H1 (cell line): Measurements from ENCODE around the gene OR4D11. TPM values are rescaled to one million over a fixed set of nuclear protein-coding genes. Genes with fewer than 3 reads are reported as not detected.

Source experiments
- CTCF ChIA-PET: fragments of 300-600 bp; sonication (Branson Sonifier 250); formaldehyde crosslinking; loops from one replicate; lab custom pipeline; 2021; ENCODE audit not compliant: partially characterized antibody; lab: Charles Lee
- POLR2A ChIA-PET: fragments of 300-600 bp; sonication (Branson Sonifier 250); formaldehyde crosslinking; loops from one replicate; lab custom pipeline; 2021; ENCODE audit warnings: inconsistent platforms; ENCODE audit not compliant: partially characterized antibody; lab: Charles Lee
- DNase-seq, 2 experiments: peaks; one replicate each; pipeline versions ENCODE4 v3.0.0 to v3.0.0-alpha.2; 2010 to 2022; ENCODE audit warnings: low spot score in 2 of 2, low read depth in 1 of 2, mixed read lengths in 1 of 2
- FAIRE-seq: peaks from 2 replicates; lab custom pipeline; 2011; peaks lifted over from hg19 to GRCh38; lab: Jason Lieb, UNC
- H2AFZ ChIP-seq: 2 replicates; pipeline ENCODE4 v1.8.1; 2012; ENCODE audit warnings: low read length, inconsistent platforms
- H2AK5ac ChIP-seq: 2 replicates; pipeline ENCODE4 v1.6.1; 2013; ENCODE audit warnings: low read depth, low read length
- H2BK120ac ChIP-seq: replicated peaks from 2 replicates; pipeline ENCODE3; 2013; ENCODE audit warnings: low read depth, low read length, inconsistent platforms
- H2BK12ac ChIP-seq: 2 replicates; pipeline ENCODE4 v1.6.1; 2013; ENCODE audit warnings: low read depth, low read length
- H2BK15ac ChIP-seq: 2 replicates; pipeline ENCODE4 v1.6.1; 2013; ENCODE audit warnings: low read length
- H2BK20ac ChIP-seq: 2 replicates; pipeline ENCODE4 v1.6.1; 2013; ENCODE audit warnings: low read length
- H2BK5ac ChIP-seq: 2 replicates; pipeline ENCODE4 v1.6.1; 2013; ENCODE audit warnings: low read depth, low read length
- H3K14ac ChIP-seq: 2 replicates; pipeline ENCODE4 v1.6.1; 2013; ENCODE audit warnings: inconsistent platforms; ENCODE audit not compliant: insufficient read length
- H3K18ac ChIP-seq: 2 replicates; pipeline ENCODE4 v1.6.1; 2013; ENCODE audit warnings: low read length; ENCODE audit errors: extremely low read depth
- H3K23ac ChIP-seq: 2 replicates; pipeline ENCODE4 v1.6.1; 2013; ENCODE audit warnings: inconsistent platforms; ENCODE audit not compliant: insufficient read length
- H3K23me2 ChIP-seq: 2 replicates; pipeline ENCODE4 v1.6.1; 2013; ENCODE audit warnings: low read depth, low read length
- H3K27ac ChIP-seq: 2 replicates; pipeline ENCODE4 v1.6.1; 2011; ENCODE audit warnings: low read depth, low read length, inconsistent platforms
- H3K27me3 ChIP-seq, 4 experiments: replicated peaks in 1 of 4; 1 replicate in 1 of 4; 2 replicates in 3 of 4; pipeline versions ENCODE4 v1.6.1 to v1.8.1; 2011 to 2013; ENCODE audit warnings: low read length in 3 of 4, mild to moderate bottlenecking in 3 of 4, inconsistent platforms in 2 of 4, mixed read lengths in 2 of 4, moderate library complexity in 1 of 4; ENCODE audit not compliant: control insufficient read depth in 3 of 4, insufficient read depth in 3 of 4; ENCODE audit errors: extremely low read depth in 1 of 4
- H3K36me3 ChIP-seq, 4 experiments: 2 replicates each; pipeline versions ENCODE4 v1.6.1 to v1.8.1; 2011 to 2013; ENCODE audit warnings: mild to moderate bottlenecking in 4 of 4, low read length in 3 of 4, moderate library complexity in 2 of 4, control low read depth in 1 of 4, inconsistent platforms in 1 of 4; ENCODE audit not compliant: insufficient read depth in 4 of 4, control insufficient read depth in 2 of 4
- H3K4ac ChIP-seq: replicated peaks from 2 replicates; pipeline ENCODE3; 2013; ENCODE audit warnings: low read length, low read depth, mixed read lengths, inconsistent platforms; ENCODE audit not compliant: insufficient read length
- H3K4me1 ChIP-seq, 4 experiments: replicated peaks in 1 of 4; 1 replicate in 1 of 4; 2 replicates in 3 of 4; pipeline versions ENCODE4 v1.6.1 to v1.8.1; 2011 to 2013; ENCODE audit warnings: low read length in 3 of 4, inconsistent platforms in 2 of 4, mixed read lengths in 1 of 4; ENCODE audit not compliant: insufficient read depth in 4 of 4, control insufficient read depth in 3 of 4
- H3K4me2 ChIP-seq, 2 experiments: 2 replicates each; pipeline versions ENCODE4 v1.6.1 to v1.8.1; 2011 to 2013; ENCODE audit warnings: low read depth in 2 of 2, low read length in 2 of 2, control low read depth in 1 of 2, inconsistent platforms in 1 of 2, mild to moderate bottlenecking in 1 of 2; ENCODE audit not compliant: insufficient read depth in 1 of 2
- H3K4me3 ChIP-seq, 4 experiments: fragments of 200-600, 300-600 bp in 1 of 4; sonication (generic), shearing (Covaris generic), sonication (Bioruptor Twin) in 1 of 4; 2 replicates each; pipeline versions ENCODE4 v1.5.1 to v1.8.1; 2011 to 2016; ENCODE audit warnings: low read length in 4 of 4, low read depth in 3 of 4, control low read depth in 2 of 4, inconsistent platforms in 2 of 4, mild to moderate bottlenecking in 2 of 4, mixed read lengths in 1 of 4, moderate library complexity in 1 of 4; ENCODE audit not compliant: insufficient read depth in 2 of 4; ENCODE audit errors: extremely low read depth in 1 of 4
- H3K56ac ChIP-seq: replicated peaks from 2 replicates; pipeline ENCODE3; 2013; ENCODE audit warnings: low read depth, mild to moderate bottlenecking, mixed read lengths, low read length, inconsistent platforms; ENCODE audit not compliant: insufficient read length
- H3K79me1 ChIP-seq: 2 replicates; pipeline ENCODE4 v1.6.1; 2013; ENCODE audit warnings: low read depth, low read length, control low read depth
- H3K79me2 ChIP-seq, 2 experiments: 2 replicates each; pipeline versions ENCODE4 v1.6.1 to v1.8.1; 2012 to 2013; ENCODE audit warnings: low read length in 2 of 2, mild to moderate bottlenecking in 2 of 2, inconsistent platforms in 1 of 2; ENCODE audit not compliant: insufficient read depth in 2 of 2, control insufficient read depth in 1 of 2
- H3K9ac ChIP-seq, 4 experiments: replicated peaks in 1 of 4; 1 replicate in 1 of 4; 2 replicates in 3 of 4; pipeline versions ENCODE4 v1.6.1 to v1.8.1; 2011 to 2013; ENCODE audit warnings: low read depth in 3 of 4, low read length in 3 of 4, control low read depth in 2 of 4, mild to moderate bottlenecking in 2 of 4, moderate library complexity in 2 of 4, inconsistent platforms in 1 of 4; ENCODE audit errors: extremely low read depth in 1 of 4
- H3K9me3 ChIP-seq, 2 experiments: 2 replicates each; pipeline versions ENCODE4 v1.6.1 to v1.8.1; 2012 to 2013; ENCODE audit warnings: mild to moderate bottlenecking in 2 of 2, moderate library complexity in 2 of 2, control low read depth in 1 of 2, inconsistent platforms in 1 of 2, low read depth in 1 of 2, low read length in 1 of 2, mixed read lengths in 1 of 2; ENCODE audit not compliant: insufficient read depth in 2 of 2
- H4K20me1 ChIP-seq, 2 experiments: replicated peaks in 1 of 2; 2 replicates each; pipeline versions ENCODE3 to v1.8.1; 2011 to 2013; ENCODE audit warnings: inconsistent platforms in 2 of 2, low read length in 2 of 2, mild to moderate bottlenecking in 1 of 2; ENCODE audit not compliant: insufficient read depth in 2 of 2, control insufficient read depth in 1 of 2
- H4K5ac ChIP-seq: 2 replicates; pipeline ENCODE4 v1.6.1; 2013; ENCODE audit warnings: low read length, low read depth, mixed read lengths, inconsistent platforms; ENCODE audit not compliant: insufficient read length
- H4K8ac ChIP-seq: 2 replicates; pipeline ENCODE4 v1.8.0; 2013; ENCODE audit warnings: mild to moderate bottlenecking, moderate library complexity, low read length, inconsistent platforms; ENCODE audit not compliant: insufficient read depth; ENCODE audit errors: extremely low read depth
- H4K91ac ChIP-seq: replicated peaks from 2 replicates; pipeline ENCODE3; 2013; ENCODE audit warnings: low read length, mixed read lengths, inconsistent platforms; ENCODE audit not compliant: insufficient read length
- CREB1 ChIP-seq: IDR thresholded peaks from 2 replicates; pipeline ENCODE4 v1.6.1; 2012; ENCODE audit warnings: inconsistent platforms
- EP300 ChIP-seq, 2 experiments: IDR thresholded peaks; 1 replicate in 1 of 2; 2 replicates in 1 of 2; pipeline ENCODE4 v1.6.1; 2011 to 2012; ENCODE audit warnings: low read depth in 2 of 2, low read length in 2 of 2, mild to moderate bottlenecking in 2 of 2, borderline replicate concordance in 1 of 2, inconsistent platforms in 1 of 2, moderate library complexity in 1 of 2
- GABPA ChIP-seq: IDR thresholded peaks from 2 replicates; pipeline ENCODE4 v1.6.1; 2011; ENCODE audit warnings: mild to moderate bottlenecking, low read length, moderate library complexity, borderline replicate concordance; ENCODE audit not compliant: insufficient read depth
- KDM5A ChIP-seq: fragments of 200-600 bp; IDR thresholded peaks from 2 replicates; pipeline ENCODE4 v1.7.1; 2012; ENCODE audit warnings: mild to moderate bottlenecking, low read length, inconsistent platforms, mixed read lengths
- MAFK ChIP-seq: IDR thresholded peaks from 2 replicates; pipeline ENCODE4 v1.6.1; 2012; ENCODE audit warnings: low read depth, mild to moderate bottlenecking, improper control_type of control experiment, low read length
- NANOG ChIP-seq: IDR thresholded peaks from 2 replicates; pipeline ENCODE4 v1.6.1; 2011; ENCODE audit warnings: low read length, low read depth, mild to moderate bottlenecking, inconsistent platforms; ENCODE audit not compliant: insufficient read depth, poor library complexity, severe bottlenecking
- SIRT6 ChIP-seq: IDR thresholded peaks from one replicate; pipeline ENCODE4 v1.7.1; 2012; ENCODE audit warnings: low read length, inconsistent platforms
- SP1 ChIP-seq: IDR thresholded peaks from 2 replicates; pipeline ENCODE4 v1.6.1; 2011; ENCODE audit warnings: low read depth, low read length
- TCF12 ChIP-seq: IDR thresholded peaks from 2 replicates; pipeline ENCODE4 v1.6.1; 2011; ENCODE audit warnings: low read depth, mild to moderate bottlenecking, low read length
- YY1 ChIP-seq: IDR thresholded peaks from 2 replicates; pipeline ENCODE4 v1.6.1; 2011; ENCODE audit warnings: low read depth, mild to moderate bottlenecking, low read length
- polyA plus RNA-seq, 7 experiments: library from polyadenylated mRNA; depleted of rRNA in 3 of 7; stranded (reverse) in 5 of 7; unstranded in 2 of 7; fragments of >200 nt in 5 of 7; fragments of 200-250 nt in 2 of 7; gene quantifications; 1 replicate in 5 of 7; 2 replicates in 1 of 7; 4 replicates in 1 of 7; pipeline versions ENCODE4 v1.2.1 to v1.2.3, GENCODE V29; 2011 to 2013; ENCODE audit warnings: missing spikeins in 2 of 7, mixed read lengths in 2 of 7
- total RNA-seq: library from RNA; stranded (reverse); fragmentation: NEBNext Ultra II Directional; extraction: Animal tissue kit (Norgen Biotek cat#: 25700); gene quantifications from 2 replicates; pipeline ENCODE4 v1.2.1, GENCODE V29; 2021
- TF ChIP-seq, protein P1 (sequence below): IDR thresholded peaks from 2 replicates; pipeline ENCODE4 v1.6.1; 2012; ENCODE audit warnings: inconsistent platforms

Gene OR4D11
- total and polyA plus RNA-seq, 2 of the 8 experiments (the other 6 are each of a cell fraction or from before 2014, with no cell fraction given), result not detected

DNA sequence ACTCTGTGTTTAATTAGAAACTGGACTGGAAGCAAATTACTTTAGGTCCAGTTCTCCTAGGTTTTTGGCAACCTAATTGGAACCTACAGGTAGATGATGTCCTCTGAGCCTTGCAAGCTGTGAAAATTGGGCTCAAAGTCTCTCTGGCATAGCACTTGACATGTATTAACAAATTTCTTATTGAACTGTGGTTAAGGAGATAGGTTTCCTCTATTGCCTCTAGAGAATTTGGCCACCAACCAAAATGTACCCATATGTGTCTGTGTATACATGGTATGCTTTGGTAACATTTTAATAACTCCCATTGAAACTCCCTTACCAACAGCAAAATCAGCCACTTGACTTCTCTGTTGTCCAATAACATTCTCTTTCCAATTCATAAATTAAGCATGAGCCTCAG is 30.4 kb upstream of the OR4D11 start, which contains the start of gene OR4D10:
TSS of gene OR4D10 (plus strand) at position 301 of the 400 bp plus-strand sequence. CDS start 4,115 bp downstream, outside the sequence.
- Histone ChIP-seq H2AFZ (no peak within 1 kb of the TSS), H3K27ac (no peak within 1 kb of the TSS), H3K9me3 (no peaks in the 10 kb centered on the region), H2BK12ac (no peak within 1 kb of the TSS), H3K79me1 (no peaks in the 10 kb centered on the region), H3K27me3 (no peaks in the 10 kb centered on the region), H4K20me1 (no peaks in the 10 kb centered on the region), H3K23me2 (no peaks in the 10 kb centered on the region; the same call in 1 of the 2 replicates), H4K8ac (no peak within 1 kb of the TSS), H2BK15ac (no peak within 1 kb of the TSS), H3K23ac (no peak within 1 kb of the TSS), H3K4me2 (no peak within 1 kb of the TSS), H3K9ac (no peak within 1 kb of the TSS), H4K5ac (no peak within 1 kb of the TSS), H3K4me1 (no peaks in the 10 kb centered on the region), H2BK20ac (no peak within 1 kb of the TSS), H3K18ac (no peak within 1 kb of the TSS), H4K91ac (no peak within 1 kb of the TSS), H2BK120ac (no peak within 1 kb of the TSS), H3K4ac (no peak within 1 kb of the TSS), H3K36me3 (no peaks in the 10 kb centered on the region), H2BK5ac (no peak within 1 kb of the TSS), H3K4me3 (no peak within 1 kb of the TSS), H3K79me2 (no peaks in the 10 kb centered on the region), H3K14ac (no peak within 1 kb of the TSS), H2AK5ac (no peak within 1 kb of the TSS), H3K56ac (no peak within 1 kb of the TSS)
- CTCF ChIA-PET, result no interaction called here
- POLR2A ChIA-PET, result interaction anchor here (1.6 kb wide), 1 partner anchor 143 kb away, joined by 3 read pairs; the partner anchor contains the start of gene OSBP
- DNase-seq (no peak), FAIRE-seq (no peak)
- TF ChIP-seq MAFK (no peak), YY1 (no peak), GABPA (no peak), SP1 (no peak), SIRT6 (no peak), TCF12 (no peak), NANOG (no peak), EP300 (IDR thresholded peaks at IDR 0.05; ENCODE audit: borderline replicate concordance in 1 of 2, low read depth in 2 of 2, low read length in 2 of 2) (no peak), CREB1 (no peak), KDM5A (no peak)
- TF ChIP-seq, protein P1, sequence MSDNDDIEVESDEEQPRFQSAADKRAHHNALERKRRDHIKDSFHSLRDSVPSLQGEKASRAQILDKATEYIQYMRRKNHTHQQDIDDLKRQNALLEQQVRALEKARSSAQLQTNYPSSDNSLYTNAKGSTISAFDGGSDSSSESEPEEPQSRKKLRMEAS, result no peak
